A673 (cell line): Measurements from ENCODE around the gene DPM2. TPM values are rescaled to one million over a fixed set of nuclear protein-coding genes. Genes with fewer than 3 reads are reported as not detected.

Experiments used
- BruUV-seq: library from RNA; stranded (reverse); fragments of 400-500 nt; replicated peaks from 2 replicates; lab custom pipeline; 2021; lab: Mats Ljungman, UMichigan
- CTCF ChIA-PET: fragments of 300-600 bp; sonication (Branson Sonifier 250); formaldehyde crosslinking; loops from one replicate; lab custom pipeline; 2022; ENCODE audit warnings: antibody characterized with exemption; lab: Charles Lee
- POLR2A ChIA-PET: fragments of 300-600 bp; sonication (Branson Sonifier 250); formaldehyde crosslinking; loops from one replicate; lab custom pipeline; 2022; ENCODE audit warnings: antibody characterized with exemption; ENCODE audit not compliant: low non-redundant PET; lab: Charles Lee
- DNase-seq: peaks from one replicate; pipeline ENCODE4 v3.0.0-alpha.2; 2015; ENCODE audit warnings: low spot score
- H3K27ac ChIP-seq: fragments of 200-600 bp; sonication (generic); 2 replicates; pipeline ENCODE4 v1.5.1; 2016; ENCODE audit warnings: mixed run types, low read depth, mild to moderate bottlenecking, mixed read lengths, antibody characterized with exemption, low read length; ENCODE audit not compliant: poor library complexity, severe bottlenecking
- H3K27me3 ChIP-seq: fragments of 200-600 bp; sonication (generic); replicated peaks from 2 replicates; pipeline ENCODE4 v1.6.1; 2017; ENCODE audit warnings: mixed run types, low read depth, mild to moderate bottlenecking, mixed read lengths, antibody characterized with exemption, low read length; ENCODE audit not compliant: insufficient read depth, poor library complexity
- H3K36me3 ChIP-seq: fragments of 200-600 bp; sonication (generic); 2 replicates; pipeline ENCODE4 v1.6.1; 2016; ENCODE audit warnings: mixed run types, mild to moderate bottlenecking, mixed read lengths, antibody characterized with exemption, low read length; ENCODE audit not compliant: insufficient read depth, poor library complexity, severe bottlenecking
- H3K4me1 ChIP-seq: fragments of 200-600 bp; sonication (generic); 2 replicates; pipeline ENCODE4 v1.6.1; 2017; ENCODE audit warnings: mixed run types, mild to moderate bottlenecking, mixed read lengths, antibody characterized with exemption, low read length; ENCODE audit not compliant: insufficient read depth, poor library complexity, severe bottlenecking
- H3K4me3 ChIP-seq: fragments of 200-600 bp; sonication (generic); 2 replicates; pipeline ENCODE4 v1.5.1; 2016; ENCODE audit warnings: low read depth, mixed run types, mild to moderate bottlenecking, mixed read lengths, low read length; ENCODE audit not compliant: poor library complexity, severe bottlenecking
- H3K9me3 ChIP-seq: fragments of 200-600 bp; sonication (generic); 2 replicates; pipeline ENCODE4 v1.6.1; 2016; ENCODE audit warnings: mixed run types, low read depth, mild to moderate bottlenecking, mixed read lengths, antibody characterized with exemption, low read length; ENCODE audit not compliant: poor library complexity, severe bottlenecking
- CTCF ChIP-seq: fragments of 300-800, 200-600 bp; sonication (generic); conservative IDR thresholded peaks from 2 replicates; pipeline ENCODE4 v1.5.1; 2017; ENCODE audit warnings: low read depth, mild to moderate bottlenecking, antibody characterized with exemption, low read length, moderate library complexity, mixed read lengths
- EZH2 ChIP-seq: fragments of 200-600 bp; sonication (generic); IDR thresholded peaks from 2 replicates; pipeline ENCODE4 v1.6.1; 2017; ENCODE audit warnings: borderline replicate concordance, low read depth, mild to moderate bottlenecking, mixed read lengths, antibody characterized with exemption, low read length; ENCODE audit not compliant: poor library complexity, severe bottlenecking
- intact Hi-C: fragments of 100-400 bp; cut with micrococcal nuclease; formaldehyde crosslinking; loops from one replicate; pipeline ENCODE4 v1.10.0; 2022; ENCODE audit not compliant: unreplicated experiment
- total RNA-seq: library from RNA; stranded (reverse); gene quantifications from 2 replicates; pipeline ENCODE4 v1.2.3, GENCODE V29; 2021

DPM2 gene
- total RNA-seq, 1 experiment from 2014 or later: 51.5 TPM

GRCh38 chr9:127927988-127928675 lies 9.5 kb downstream of the DPM2 start:
- DNase-seq: no peak
- CTCF ChIA-PET: interaction anchor here (0.6 kb wide), 1 partner anchor 189 kb away, joined by 8 read pairs; no protein-coding TSS in a partner anchor
- H3K9me3 ChIP-seq: no peaks in the 10 kb centered on the region
- TF ChIP-seq CTCF: no peak
- TF ChIP-seq EZH2: no peak
- no peaks in the 10 kb centered on the region for H3K27me3 ChIP-seq
- BruUV-seq: no TSS peak
- no peak overlapping the region for H3K27ac ChIP-seq
- H3K4me3 ChIP-seq: peak overlapping the region; percentile 4
- H3K36me3 ChIP-seq: no peaks in the 10 kb centered on the region
- intact Hi-C loops: no loop called here
- POLR2A ChIA-PET: no interaction called here
- H3K4me1 ChIP-seq: peaks cover 10% of the 10 kb centered on the region

- Histone ChIP-seq H3K9me3 (no peaks in the 10 kb centered on the region), H3K4me3 (peak overlapping the region; percentile 48), H3K4me1 (peaks cover 10% of the 10 kb centered on the region), H3K27me3 (no peaks in the 10 kb centered on the region), H3K27ac (no peak overlapping the region), H3K36me3 (no peaks in the 10 kb centered on the region)
- DNase-seq: no peak
- CTCF ChIA-PET: interaction anchor here (0.6 kb wide), 1 partner anchor 190 kb away, joined by 8 read pairs; no protein-coding TSS in a partner anchor
- no peak for TF ChIP-seq EZH2
- TF ChIP-seq CTCF: no peak
- BruUV-seq: no TSS peak
- intact Hi-C loops: no loop called here
- POLR2A ChIA-PET: no interaction called here
Observed at GRCh38 chr9:127927201-127927987, 10.3 kb downstream of the DPM2 start.

- ChIA-PET POLR2A (no interaction called here), CTCF (no interaction called here)
- Histone ChIP-seq H3K27ac (no peak overlapping the region), H3K9me3 (no peaks in the 10 kb centered on the region), H3K36me3 (no peaks in the 10 kb centered on the region), H3K27me3 (no peaks in the 10 kb centered on the region), H3K4me3 (peak overlapping the region; percentile 48), H3K4me1 (peaks cover 13% of the 10 kb centered on the region)
- TF ChIP-seq EZH2 (no peak), CTCF (no peak)
- DNase-seq: no peak
- BruUV-seq: no TSS peak
- intact Hi-C loops: no loop called here
Observed at GRCh38 chr9:127926906-127927200, 10.8 kb downstream of the DPM2 start.
